Suprapubic skin (tissue), 4 donors: ENCODE measurements around the gene GAB4.

Source experiments
- EP300 ChIP-seq: sonication (generic); formaldehyde crosslinking; IDR thresholded peaks from one replicate; pipeline ENCODE4 v1.6.1; 2017; ENCODE audit warnings: antibody characterized with exemption
- POLR2A ChIP-seq, 2 donors: fragments of 450-650 bp; IDR thresholded peaks; one replicate each; pipeline ENCODE4 v1.6.1; 2017; ENCODE audit warnings: antibody characterized with exemption in 2 of 2, mild to moderate bottlenecking in 2 of 2, moderate library complexity in 2 of 2
- POLR2AphosphoS5 ChIP-seq, 3 donors: sonication (generic); formaldehyde crosslinking; IDR thresholded peaks; one replicate each; pipeline ENCODE4 v1.6.1; 2017; ENCODE audit warnings: antibody characterized with exemption in 3 of 3
- TF ChIP-seq, protein P1 (sequence below), 2 donors: fragments of 200-600 bp in 1 of 2; fragments of 450-650 bp in 1 of 2; sonication (generic) in 1 of 2; IDR thresholded peaks; one replicate each; pipeline ENCODE4 v1.5.1; 2016 to 2019; ENCODE audit warnings: antibody characterized with exemption in 2 of 2, mild to moderate bottlenecking in 1 of 2, moderate library complexity in 1 of 2

- TF ChIP-seq, protein P1, sequence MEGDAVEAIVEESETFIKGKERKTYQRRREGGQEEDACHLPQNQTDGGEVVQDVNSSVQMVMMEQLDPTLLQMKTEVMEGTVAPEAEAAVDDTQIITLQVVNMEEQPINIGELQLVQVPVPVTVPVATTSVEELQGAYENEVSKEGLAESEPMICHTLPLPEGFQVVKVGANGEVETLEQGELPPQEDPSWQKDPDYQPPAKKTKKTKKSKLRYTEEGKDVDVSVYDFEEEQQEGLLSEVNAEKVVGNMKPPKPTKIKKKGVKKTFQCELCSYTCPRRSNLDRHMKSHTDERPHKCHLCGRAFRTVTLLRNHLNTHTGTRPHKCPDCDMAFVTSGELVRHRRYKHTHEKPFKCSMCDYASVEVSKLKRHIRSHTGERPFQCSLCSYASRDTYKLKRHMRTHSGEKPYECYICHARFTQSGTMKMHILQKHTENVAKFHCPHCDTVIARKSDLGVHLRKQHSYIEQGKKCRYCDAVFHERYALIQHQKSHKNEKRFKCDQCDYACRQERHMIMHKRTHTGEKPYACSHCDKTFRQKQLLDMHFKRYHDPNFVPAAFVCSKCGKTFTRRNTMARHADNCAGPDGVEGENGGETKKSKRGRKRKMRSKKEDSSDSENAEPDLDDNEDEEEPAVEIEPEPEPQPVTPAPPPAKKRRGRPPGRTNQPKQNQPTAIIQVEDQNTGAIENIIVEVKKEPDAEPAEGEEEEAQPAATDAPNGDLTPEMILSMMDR (IDR thresholded peaks at IDR 0.05), result no peak
- TF ChIP-seq POLR2A (IDR thresholded peaks at IDR 0.05) (no peak), POLR2AphosphoS5 (IDR thresholded peaks at IDR 0.05) (no peak), EP300 (no peak)
Measured at GRCh38 chr22:17047656-17048055, 39.6 kb upstream of the GAB4 start.
